Endothelial cell (in vitro differentiated cells): ENCODE results near the gene PKD2L2. TPM values are rescaled to one million over a fixed set of nuclear protein-coding genes. Genes with fewer than 3 reads are reported as not detected.

Experiments used
- DNase-seq: peaks from one replicate; pipeline ENCODE4 v3.0.0; 2021; ENCODE audit warnings: low spot score
- H3K27ac Mint-ChIP-seq: one replicate; pipeline ENCODE4 v1.8.0; 2021; ENCODE audit warnings: mixed read lengths, inconsistent platforms; ENCODE audit not compliant: unreplicated experiment
- H3K27me3 Mint-ChIP-seq: one replicate; pipeline ENCODE4 v1.8.0; 2021; ENCODE audit warnings: mild to moderate bottlenecking, moderate library complexity, mixed read lengths, inconsistent platforms; ENCODE audit not compliant: unreplicated experiment
- H3K36me3 Mint-ChIP-seq: one replicate; pipeline ENCODE4 v1.8.0; 2021; ENCODE audit warnings: mild to moderate bottlenecking, low read depth, mixed read lengths, inconsistent platforms; ENCODE audit not compliant: unreplicated experiment
- H3K4me1 Mint-ChIP-seq: one replicate; pipeline ENCODE4 v1.8.0; 2021; ENCODE audit warnings: mild to moderate bottlenecking, mixed read lengths, inconsistent platforms; ENCODE audit not compliant: unreplicated experiment
- H3K4me3 Mint-ChIP-seq: one replicate; pipeline ENCODE4 v1.8.0; 2021; ENCODE audit warnings: mild to moderate bottlenecking, mixed read lengths, inconsistent platforms; ENCODE audit not compliant: unreplicated experiment
- H3K9me3 Mint-ChIP-seq: one replicate; pipeline ENCODE4 v1.8.0; 2021; ENCODE audit warnings: mixed read lengths, inconsistent platforms; ENCODE audit not compliant: unreplicated experiment
- total RNA-seq: library from RNA; stranded (reverse); fragmentation: NEBNext Ultra II Directional; extraction: Animal tissue kit (Norgen Biotek cat#: 25700); gene quantifications from one replicate; pipeline ENCODE4 v1.2.1, GENCODE V29; 2021; ENCODE audit not compliant: unreplicated experiment
- TF ChIP-seq, protein P1 (sequence below): fragments of 200-600 bp; sonication (generic); IDR thresholded peaks from one replicate; pipeline ENCODE4 v1.5.0; 2021; ENCODE audit warnings: antibody characterized with exemption; ENCODE audit not compliant: unreplicated experiment

PKD2L2 gene
- total RNA-seq, 1 donor from 2014 or later = not detected

DNA sequence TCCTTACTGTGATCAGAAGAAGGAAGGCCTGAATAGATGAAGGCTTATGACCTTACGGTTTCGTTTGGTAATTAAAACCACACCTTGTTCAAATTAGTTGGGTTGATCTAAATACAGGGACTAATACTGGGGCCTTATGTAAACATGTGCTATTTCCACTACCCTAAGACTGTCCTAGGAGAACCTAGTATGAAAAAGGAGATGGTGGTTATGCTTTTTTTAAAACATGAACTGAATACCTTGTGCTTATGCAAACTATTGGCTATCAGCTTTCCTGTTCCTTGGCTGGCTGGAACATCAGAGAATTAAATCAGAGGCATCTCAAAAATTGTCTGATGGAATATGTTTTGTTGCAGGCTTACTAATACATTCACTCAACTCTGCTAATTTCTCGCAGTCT lies 17.7 kb upstream of the PKD2L2 start:
- peaks cover 3% of the 10 kb centered on the region for H3K4me1 Mint-ChIP-seq

DNA sequence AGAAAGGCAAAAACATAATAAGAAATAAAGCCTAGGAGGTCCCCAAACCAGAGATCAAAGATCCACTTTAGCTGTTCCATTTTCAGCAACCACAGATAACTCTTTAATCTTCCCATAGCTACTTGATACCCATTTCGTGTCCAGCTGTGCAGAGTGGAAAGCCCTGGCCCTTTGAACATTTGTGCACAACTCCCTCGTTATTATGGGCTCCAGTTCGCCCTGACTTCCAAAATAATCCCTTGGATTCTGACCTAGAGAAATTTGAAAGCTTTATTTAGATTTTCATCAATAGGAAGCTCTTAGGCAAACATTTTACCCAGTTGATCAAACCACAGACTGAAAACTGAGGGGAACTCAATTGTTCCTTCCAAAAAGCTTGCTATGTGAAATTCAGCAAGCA lies 16.8 kb upstream of the PKD2L2 start:
- TF ChIP-seq, protein P1, sequence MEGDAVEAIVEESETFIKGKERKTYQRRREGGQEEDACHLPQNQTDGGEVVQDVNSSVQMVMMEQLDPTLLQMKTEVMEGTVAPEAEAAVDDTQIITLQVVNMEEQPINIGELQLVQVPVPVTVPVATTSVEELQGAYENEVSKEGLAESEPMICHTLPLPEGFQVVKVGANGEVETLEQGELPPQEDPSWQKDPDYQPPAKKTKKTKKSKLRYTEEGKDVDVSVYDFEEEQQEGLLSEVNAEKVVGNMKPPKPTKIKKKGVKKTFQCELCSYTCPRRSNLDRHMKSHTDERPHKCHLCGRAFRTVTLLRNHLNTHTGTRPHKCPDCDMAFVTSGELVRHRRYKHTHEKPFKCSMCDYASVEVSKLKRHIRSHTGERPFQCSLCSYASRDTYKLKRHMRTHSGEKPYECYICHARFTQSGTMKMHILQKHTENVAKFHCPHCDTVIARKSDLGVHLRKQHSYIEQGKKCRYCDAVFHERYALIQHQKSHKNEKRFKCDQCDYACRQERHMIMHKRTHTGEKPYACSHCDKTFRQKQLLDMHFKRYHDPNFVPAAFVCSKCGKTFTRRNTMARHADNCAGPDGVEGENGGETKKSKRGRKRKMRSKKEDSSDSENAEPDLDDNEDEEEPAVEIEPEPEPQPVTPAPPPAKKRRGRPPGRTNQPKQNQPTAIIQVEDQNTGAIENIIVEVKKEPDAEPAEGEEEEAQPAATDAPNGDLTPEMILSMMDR = no peak
- Mint-ChIP-seq H3K27ac (no peak overlapping the region), H3K27me3 (no peaks in the 10 kb centered on the region), H3K36me3 (no peaks in the 10 kb centered on the region), H3K4me3 (no peak overlapping the region), H3K4me1 (peaks cover 3% of the 10 kb centered on the region), H3K9me3 (no peaks in the 10 kb centered on the region)
- no peak for DNase-seq

More for the DNA sequence above, 17.7 kb upstream of the PKD2L2 start:
- Mint-ChIP-seq H3K36me3 (no peaks in the 10 kb centered on the region), H3K27me3 (no peaks in the 10 kb centered on the region), H3K4me3 (no peak overlapping the region), H3K9me3 (no peaks in the 10 kb centered on the region), H3K27ac (no peak overlapping the region)
- TF ChIP-seq, protein P1 = no peak
- no peak for DNase-seq

DNA sequence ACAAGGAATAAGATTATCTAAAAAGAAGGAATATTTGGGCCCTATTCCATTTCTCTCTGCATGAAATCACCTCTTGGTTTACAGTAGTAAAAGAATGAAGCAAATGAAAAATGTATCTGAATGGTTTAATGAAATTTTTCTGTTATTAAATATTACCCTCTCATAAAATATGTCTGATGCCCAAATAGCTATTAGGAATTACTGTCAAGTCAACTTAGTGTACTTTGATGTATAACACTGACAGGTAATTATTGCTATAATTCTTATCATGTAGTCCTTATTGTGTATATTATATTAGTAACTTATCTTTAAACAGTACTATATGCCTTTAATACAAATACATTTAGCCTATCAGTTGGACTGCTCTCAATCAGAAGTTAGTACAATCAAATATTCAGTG lies 13.2 kb upstream of the PKD2L2 start:
- H3K4me1 Mint-ChIP-seq = no peaks in the 10 kb centered on the region
- no peak overlapping the region for H3K27ac Mint-ChIP-seq
- TF ChIP-seq, protein P1 = no peak
- no peaks in the 10 kb centered on the region for H3K36me3 Mint-ChIP-seq
- H3K27me3 Mint-ChIP-seq = no peaks in the 10 kb centered on the region
- no peak overlapping the region for H3K4me3 Mint-ChIP-seq
- H3K9me3 Mint-ChIP-seq = no peaks in the 10 kb centered on the region
- DNase-seq = no peak

DNA sequence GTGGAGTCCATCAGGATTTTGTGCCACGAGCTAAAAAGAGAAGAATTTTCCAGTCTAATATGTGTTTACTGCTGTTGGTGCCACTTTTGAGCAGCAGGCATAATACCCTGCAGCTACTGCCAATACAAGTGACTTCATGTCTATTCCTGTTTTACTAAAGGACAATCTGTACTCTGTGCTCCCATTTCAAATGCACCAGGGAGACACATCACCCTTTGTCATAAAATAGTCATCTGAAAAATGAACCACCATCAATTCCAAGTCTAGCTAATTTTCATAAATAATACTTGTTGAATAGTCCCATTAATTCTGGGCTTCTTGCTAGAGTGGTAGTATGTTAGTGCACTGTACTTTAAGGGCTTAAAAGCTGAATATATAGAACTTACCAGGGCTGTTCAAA lies 8.9 kb upstream of the PKD2L2 start:
- Mint-ChIP-seq H3K4me3 (no peak overlapping the region), H3K27me3 (no peaks in the 10 kb centered on the region), H3K4me1 (no peaks in the 10 kb centered on the region), H3K27ac (no peak overlapping the region), H3K9me3 (no peaks in the 10 kb centered on the region), H3K36me3 (no peaks in the 10 kb centered on the region)
- no peak for DNase-seq
- TF ChIP-seq, protein P1 = no peak

DNA sequence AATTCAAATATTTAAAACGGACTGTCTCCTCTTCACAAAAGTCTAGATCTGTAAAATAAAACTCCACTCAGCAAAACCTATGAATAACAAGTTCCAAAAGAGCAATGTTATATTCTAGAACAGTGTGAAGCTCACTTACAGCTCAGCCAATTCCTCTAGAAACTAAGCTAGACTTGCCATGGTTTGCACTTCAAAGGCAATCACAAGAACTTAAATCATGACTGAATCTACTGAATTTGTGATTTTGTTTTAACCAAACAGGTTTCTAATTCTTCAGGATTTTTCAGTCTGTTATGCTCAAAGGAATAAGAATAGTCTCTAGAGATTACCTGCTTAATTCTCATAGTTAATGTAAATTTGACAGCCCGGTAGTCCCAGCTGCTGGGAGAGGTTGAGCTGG lies 1.4 kb upstream of the PKD2L2 start:
- no peak for DNase-seq
- Mint-ChIP-seq H3K36me3 (no peaks in the 10 kb centered on the region), H3K4me3 (no peak overlapping the region), H3K9me3 (no peaks in the 10 kb centered on the region), H3K4me1 (peaks cover 5% of the 10 kb centered on the region), H3K27me3 (no peaks in the 10 kb centered on the region), H3K27ac (no peak overlapping the region)
- TF ChIP-seq, protein P1 = no peak
